GM19468 (cell line): ENCODE results near the gene SLC45A3.
"Not testable (repeated sequence)": the region's sequence is repeated elsewhere in the genome, so short reads cannot be mapped to it uniquely, and the experiment has no call there.

Source experiments
- ATAC-seq: cut with Tn5 transposase; IDR thresholded peaks from one replicate; pipeline ENCODE4 v1.9.1; 2021; ENCODE audit warnings: mild to moderate bottlenecking, moderate library complexity, moderate number of reproducible peaks; ENCODE audit not compliant: unreplicated experiment; ENCODE audit errors: extremely low read depth

SLC45A3 gene

GRCh38 chr1:205680073-205680851 is at the start of gene SLC45A3:
Gene SLC45A3 (minus strand): TSS chr1:205680509. CDS start chr1:205664656, 15,853 bp downstream.
- ATAC-seq: no peak

DNA sequence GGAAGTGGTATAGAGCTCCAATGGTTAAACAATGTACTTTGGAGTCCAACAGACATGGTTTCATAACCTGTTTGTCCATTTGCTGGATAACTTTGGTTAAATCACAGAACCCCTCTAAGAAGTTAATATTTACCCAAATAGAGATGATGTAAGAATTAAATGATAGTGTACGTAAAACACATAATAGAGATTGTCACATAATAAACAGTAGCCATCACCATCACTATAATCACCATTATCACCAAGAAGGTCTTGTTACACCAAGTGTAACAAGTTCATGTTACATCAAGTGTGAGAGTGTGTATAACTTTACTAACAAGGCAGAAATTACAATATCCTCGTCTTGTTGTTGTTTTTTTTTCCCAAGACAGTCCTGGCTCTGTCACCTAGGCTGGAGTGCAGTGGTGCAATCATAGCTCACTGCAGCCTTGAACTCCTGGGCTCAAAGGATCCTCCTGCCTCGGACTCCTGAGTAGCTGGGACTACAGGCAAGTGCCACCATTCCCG is 46.4 kb upstream of the SLC45A3 start:
- no peak for ATAC-seq

DNA sequence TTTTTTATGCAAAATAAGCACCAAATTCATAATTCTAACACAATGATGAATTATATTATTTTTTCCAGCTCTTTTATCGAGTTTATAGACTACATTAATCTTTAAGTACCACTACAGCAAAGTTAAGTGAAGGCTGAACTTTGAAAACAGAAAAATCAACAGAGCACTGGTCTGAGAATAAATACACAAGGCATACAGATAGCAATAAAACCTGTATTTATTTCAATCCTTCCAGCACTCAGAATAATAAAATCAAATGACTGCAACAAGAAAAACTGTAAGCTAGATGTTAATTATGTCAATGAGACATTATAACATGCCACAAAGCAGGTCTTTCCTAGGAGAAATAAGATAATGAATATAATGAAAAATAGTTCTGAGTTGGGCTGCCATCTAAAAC is 45.2 kb upstream of the SLC45A3 start:
- ATAC-seq: no peak

- not testable (repeated sequence) for ATAC-seq
Observed at GRCh38 chr1:205720740-205721139, 40.4 kb upstream of the SLC45A3 start.

- no peak for ATAC-seq
Observed at GRCh38 chr1:205719762-205720161, 39.5 kb upstream of the SLC45A3 start.

DNA sequence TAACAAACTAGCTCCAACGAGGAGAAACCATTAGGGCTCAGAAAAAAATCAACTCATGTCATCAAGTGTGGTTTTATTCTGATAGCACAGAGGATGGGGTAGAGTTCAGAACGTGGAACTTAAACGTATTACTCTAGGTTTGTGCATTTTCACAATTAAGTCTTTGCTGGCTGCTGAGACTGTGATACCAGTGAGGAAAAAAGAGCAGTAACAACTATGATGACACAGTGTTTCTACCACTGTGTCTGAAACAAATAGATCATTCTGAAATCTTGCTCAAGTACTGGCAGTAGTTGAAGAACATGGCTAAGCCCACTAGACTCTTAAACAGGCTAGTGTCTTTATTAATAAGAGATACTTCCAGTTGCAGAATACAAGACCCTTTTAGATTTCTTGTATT is 38.7 kb upstream of the SLC45A3 start:
- no peak for ATAC-seq

GRCh38 chr1:205716371-205717132 is 36.2 kb upstream of the SLC45A3 start:
- no peak for ATAC-seq

- no peak for ATAC-seq
Observed at GRCh38 chr1:205715628-205716027, 35.3 kb upstream of the SLC45A3 start.

DNA sequence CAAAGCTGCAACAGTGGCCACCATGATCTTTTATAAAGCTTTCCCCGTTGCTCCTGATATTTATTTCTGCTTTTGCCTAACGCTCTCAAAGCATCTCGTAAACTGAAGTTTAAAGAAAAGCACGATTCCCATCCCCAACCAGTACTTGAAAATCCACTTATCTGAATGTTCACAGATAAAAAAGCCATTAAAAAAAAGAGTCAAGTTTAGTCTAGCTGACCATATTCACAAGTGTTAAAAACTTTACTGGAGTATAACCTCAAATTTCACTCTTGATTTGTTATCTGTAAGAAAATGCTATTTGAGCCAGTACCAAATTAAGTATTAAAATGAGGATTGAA is 34.6 kb upstream of the SLC45A3 start:
- ATAC-seq: no peak

- no peak for ATAC-seq
Observed at GRCh38 chr1:205714190-205714905, 34.0 kb upstream of the SLC45A3 start.

DNA sequence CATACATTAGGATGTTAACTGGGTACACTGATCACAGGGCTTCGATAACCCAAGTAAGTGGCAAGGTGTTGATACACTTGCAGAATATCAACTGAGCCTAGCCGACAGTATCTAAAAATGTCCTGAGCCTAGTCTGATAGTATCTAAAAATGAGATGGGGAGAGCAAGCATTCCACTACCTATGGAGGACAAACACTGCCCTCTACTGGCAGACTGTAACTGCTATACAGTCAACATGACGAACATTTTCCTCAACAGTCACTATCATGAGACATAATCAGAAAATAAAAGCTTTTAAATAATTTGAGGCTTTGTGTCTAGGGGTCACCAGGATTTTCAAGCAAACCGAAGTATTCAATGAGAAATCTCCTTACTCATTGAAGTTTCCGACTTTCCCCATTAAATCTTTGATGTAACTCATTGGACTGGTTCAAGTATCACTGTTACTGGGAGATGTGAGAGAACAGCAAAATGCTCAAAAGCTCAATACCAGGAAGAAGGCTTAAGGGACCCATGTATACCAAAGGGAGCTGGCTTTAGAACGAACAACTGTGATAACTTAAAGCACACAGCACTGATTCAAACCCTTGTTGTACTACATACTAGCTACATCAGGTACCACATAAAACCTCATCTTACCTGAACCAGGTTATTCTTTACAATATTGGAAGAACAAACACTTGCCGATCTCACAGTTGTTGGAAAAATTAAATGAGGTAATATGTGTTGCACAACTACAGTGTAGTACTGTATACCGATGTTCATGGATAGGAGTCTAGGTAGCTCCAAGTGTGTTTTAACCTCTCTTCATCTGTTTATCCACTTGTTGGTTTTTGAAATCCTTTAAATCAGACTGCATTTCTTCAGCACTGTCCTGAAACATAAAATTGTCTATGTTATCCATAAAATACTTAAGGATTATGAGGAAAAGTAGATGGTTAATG is 31.1 kb upstream of the SLC45A3 start:
- peak; percentile 46 for ATAC-seq

DNA sequence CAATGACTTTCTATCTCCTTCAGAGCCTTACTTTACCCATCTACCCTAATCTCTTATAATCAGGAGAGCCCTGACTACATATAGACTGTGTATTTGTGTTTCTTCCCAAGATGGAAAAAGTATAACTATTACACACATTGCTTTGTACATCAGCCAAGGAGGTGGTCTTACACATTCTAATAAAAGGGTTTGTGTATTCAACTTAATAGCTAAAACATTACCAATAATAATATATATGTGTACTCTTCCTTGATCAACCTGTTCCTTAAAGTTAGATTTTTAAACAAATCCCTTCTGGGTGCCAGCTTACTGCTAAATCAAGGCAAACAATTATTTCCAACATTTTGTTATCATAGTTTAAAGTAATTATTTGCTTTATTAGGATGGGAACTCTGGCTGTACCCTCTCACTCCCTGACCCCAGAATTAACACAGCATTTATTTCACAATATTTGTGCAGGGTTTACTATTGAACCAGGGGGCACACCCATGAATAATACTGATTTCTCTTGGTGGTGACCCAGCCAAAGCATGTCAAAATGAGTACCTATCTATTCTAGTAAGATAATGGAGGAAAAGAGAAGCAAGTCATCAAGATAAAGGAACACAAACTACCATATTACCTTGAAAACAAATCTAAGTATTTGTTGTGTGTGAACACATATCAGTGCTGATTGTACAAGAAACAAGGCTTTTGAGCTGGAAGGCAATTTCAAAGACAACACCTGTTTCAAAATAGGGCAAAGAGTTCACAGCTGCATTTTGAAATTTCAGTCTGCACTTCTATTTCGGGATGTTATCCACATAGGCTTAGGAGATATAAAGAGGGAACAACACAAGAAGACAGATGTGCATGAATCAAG is 30.1 kb upstream of the SLC45A3 start:
- no peak for ATAC-seq

DNA sequence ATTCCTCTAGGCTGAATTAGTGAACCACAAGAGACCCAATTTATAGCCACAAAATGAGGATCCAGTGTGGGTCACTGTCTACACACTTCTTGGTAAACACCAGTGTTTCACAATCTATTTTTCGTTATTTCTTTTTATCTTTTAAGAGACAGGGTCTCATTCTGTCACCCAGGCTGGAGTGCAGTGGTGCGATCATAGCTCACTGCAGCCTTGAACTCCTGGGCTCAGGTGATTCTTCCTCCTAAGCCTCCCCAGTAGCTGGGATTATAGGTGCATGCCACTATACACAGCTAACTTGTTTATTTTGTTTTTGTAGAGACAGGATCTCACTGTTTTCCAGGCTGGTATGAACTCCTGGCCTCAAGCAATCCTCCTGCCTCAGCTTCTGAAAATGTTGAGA is 29.3 kb upstream of the SLC45A3 start:
- no peak for ATAC-seq

DNA sequence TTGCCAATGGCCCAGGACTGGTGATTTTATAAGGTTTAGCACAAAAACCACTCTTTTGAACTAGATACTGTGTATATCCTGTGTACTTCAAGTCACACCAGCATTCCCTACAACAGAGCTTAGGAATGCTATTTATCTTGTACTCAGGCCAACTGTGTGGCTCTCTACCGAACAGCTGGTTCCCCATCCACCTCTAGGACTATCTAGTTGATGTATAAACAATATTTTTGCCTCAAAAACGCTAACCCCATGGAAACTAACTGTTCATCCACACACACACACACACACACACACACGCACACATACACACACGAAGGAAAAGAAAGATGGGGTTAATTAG is 28.7 kb upstream of the SLC45A3 start:
- ATAC-seq: no peak

GRCh38 chr1:205706601-205707502 is 26.5 kb upstream of the SLC45A3 start:
- ATAC-seq: no peak

DNA sequence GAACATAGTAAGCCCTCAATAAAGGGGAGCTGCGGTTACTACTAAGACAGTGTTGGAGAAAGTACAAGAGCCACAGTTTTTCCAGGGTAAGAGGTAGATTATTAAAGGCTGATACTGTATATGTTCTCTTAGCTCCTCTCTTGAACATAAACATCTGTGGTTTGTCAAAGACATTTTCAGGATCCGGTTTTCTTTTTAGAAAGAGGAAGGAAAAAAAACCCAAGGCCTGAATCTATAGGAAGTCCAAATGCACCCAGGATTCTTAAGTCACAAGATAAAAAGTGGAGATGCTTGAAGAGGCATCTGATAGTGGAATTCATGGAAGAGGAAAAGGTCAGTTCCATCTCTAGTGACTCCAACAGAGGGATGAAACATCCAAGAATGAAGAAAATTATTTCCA is 24.6 kb upstream of the SLC45A3 start:
- no peak for ATAC-seq

- no peak for ATAC-seq
Observed at GRCh38 chr1:205703072-205703471, 22.8 kb upstream of the SLC45A3 start.

DNA sequence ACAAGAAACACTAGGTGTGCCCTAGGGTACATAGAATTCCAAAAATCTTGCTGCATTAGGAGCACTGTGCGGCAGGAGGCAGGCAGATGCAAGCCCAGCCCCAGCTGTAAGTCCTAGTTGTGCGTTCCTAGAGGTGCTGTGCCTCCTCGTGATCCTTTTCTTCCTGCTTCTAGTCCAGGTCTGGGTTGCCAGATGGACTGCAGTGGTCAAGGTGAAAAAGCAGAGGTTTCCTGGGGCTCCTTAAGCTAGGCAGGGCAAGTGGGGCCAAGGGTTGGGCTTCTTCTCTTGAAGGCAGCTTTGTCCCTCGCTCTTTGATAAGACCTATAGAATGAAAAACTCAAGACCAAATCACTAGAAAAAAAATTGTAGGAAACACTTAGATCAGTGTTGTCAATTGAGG is 21.6 kb upstream of the SLC45A3 start:
- no peak for ATAC-seq
